GM13976 (cell line): ENCODE data around the gene C16orf54.
"Not testable (repeated sequence)": the region's sequence is repeated elsewhere in the genome, so short reads cannot be mapped to it uniquely, and the experiment has no call there.

Experiments
- DNase-seq: peaks from one replicate; pipeline ENCODE4 v3.0.0; 2012; ENCODE audit warnings: low spot score
- CTCF ChIP-seq: IDR thresholded peaks from 2 replicates; pipeline ENCODE4 v1.5.1; 2012; ENCODE audit warnings: borderline replicate concordance, mild to moderate bottlenecking; ENCODE audit not compliant: insufficient read depth; ENCODE audit errors: extremely low read depth, missing control alignments, control extremely low read depth
- in situ Hi-C: fragments of 300-500 bp; cut with MboI; formaldehyde crosslinking; loops from one replicate; pipeline ENCODE4 v1.12.0; 2022; ENCODE audit warnings: low sequenced_read_pairs, mixed read lengths, inconsistent platforms; ENCODE audit not compliant: unreplicated experiment

C16orf54 gene

GRCh38 chr16:29726845-29727377 is 18.9 kb downstream of the C16orf54 start:
- in situ Hi-C loops = no loop called here
- DNase-seq = no peak

GRCh38 chr16:29721167-29721879 is 24.5 kb downstream of the C16orf54 start:
- TF ChIP-seq CTCF = peak; percentile 57
- peak; percentile 56 for DNase-seq
- in situ Hi-C loops = not testable (repeated sequence)

More at GRCh38 chr16:29726845-29727377, 18.9 kb downstream of the C16orf54 start:
- TF ChIP-seq CTCF = no peak

DNA sequence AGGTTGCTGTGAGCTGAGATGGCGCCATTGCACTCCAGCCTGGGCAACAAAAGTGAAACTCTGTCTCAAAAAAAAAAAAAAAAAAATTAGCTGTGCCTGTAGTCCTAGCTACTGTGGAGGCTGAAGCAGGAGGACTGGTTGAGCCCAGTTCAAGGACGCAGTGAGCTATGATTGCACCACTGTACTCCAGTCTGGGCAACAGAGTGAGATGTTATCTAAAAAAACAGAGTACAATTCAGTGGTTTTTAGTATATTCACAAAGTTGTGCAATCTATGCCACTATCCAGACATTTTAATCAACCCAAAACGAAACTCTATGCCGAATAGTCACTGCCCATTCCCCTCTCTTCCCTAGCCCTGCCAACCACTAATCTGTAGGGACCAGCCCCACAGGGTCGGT is 25.1 kb downstream of the C16orf54 start:
- in situ Hi-C loops = no loop called here
- no peak for TF ChIP-seq CTCF
- DNase-seq = no peak

GRCh38 chr16:29719063-29719462 is 26.7 kb downstream of the C16orf54 start:
- no peak for TF ChIP-seq CTCF
- no peak for DNase-seq
- in situ Hi-C loops = loop anchor here (10.0 kb wide), 1 partner anchor 74 kb away; no protein-coding TSS in a partner anchor

GRCh38 chr16:29717113-29717512 is 28.7 kb downstream of the C16orf54 start:
- TF ChIP-seq CTCF = no peak
- in situ Hi-C loops = loop anchor here (10.0 kb wide), 1 partner anchor 72 kb away; no protein-coding TSS in a partner anchor
- no peak for DNase-seq

DNA sequence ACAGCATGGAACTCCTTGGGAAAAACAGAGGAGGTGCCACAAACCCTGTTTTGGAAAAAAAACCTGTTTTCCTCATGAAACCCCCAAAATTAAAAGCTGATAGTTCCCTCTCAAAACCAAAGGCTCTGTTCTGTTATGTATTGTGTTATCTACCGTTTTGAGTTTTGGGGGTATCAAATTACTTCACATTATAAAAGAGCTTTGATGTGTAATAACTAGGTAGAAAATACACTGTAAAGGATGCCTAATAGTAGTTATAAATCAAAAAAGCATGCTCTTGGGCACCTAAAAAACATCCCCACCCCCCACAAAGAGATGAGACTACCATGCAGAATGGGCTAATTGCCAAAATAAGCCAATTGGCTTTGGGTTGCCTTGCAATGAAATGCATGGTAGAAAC is 30.8 kb downstream of the C16orf54 start:
- DNase-seq = no peak
- in situ Hi-C loops = loop anchor here (10.0 kb wide), 1 partner anchor 70 kb away; no protein-coding TSS in a partner anchor
- no peak for TF ChIP-seq CTCF
